ENCODE results near the gene LHFPL3.

Gene LHFPL3

GRCh38 chr7:104363355-104363754 lies 35.0 kb downstream of the LHFPL3 start:
- TF ChIP-seq CTCF (IDR thresholded peaks at IDR 0.05; ENCODE audit: extremely low read depth, insufficient read depth, missing control alignments) = no peak
- in situ Hi-C loops (cut with MboI; ENCODE audit: low pct_unique_long_range_greater_than_20kb, low sequenced_read_pairs, unreplicated experiment) = no loop called here
- no peak for DNase-seq (ENCODE audit: low spot score)

- in situ Hi-C loops (cut with MboI; ENCODE audit: low pct_unique_long_range_greater_than_20kb, low sequenced_read_pairs, unreplicated experiment) = no loop called here
- no peak for DNase-seq (ENCODE audit: low spot score)
- no peak for TF ChIP-seq CTCF (IDR thresholded peaks at IDR 0.05; ENCODE audit: extremely low read depth, insufficient read depth, missing control alignments)
Observed at GRCh38 chr7:104366390-104366789, 38.0 kb downstream of the LHFPL3 start.

GRCh38 chr7:104367926-104368325 lies 39.5 kb downstream of the LHFPL3 start:
- DNase-seq (ENCODE audit: low spot score) = no peak
- in situ Hi-C loops (cut with MboI; ENCODE audit: low pct_unique_long_range_greater_than_20kb, low sequenced_read_pairs, unreplicated experiment) = no loop called here
- no peak for TF ChIP-seq CTCF (IDR thresholded peaks at IDR 0.05; ENCODE audit: extremely low read depth, insufficient read depth, missing control alignments)

- in situ Hi-C loops (cut with MboI; ENCODE audit: low pct_unique_long_range_greater_than_20kb, low sequenced_read_pairs, unreplicated experiment) = no loop called here
- no peak for DNase-seq (ENCODE audit: low spot score)
- no peak for TF ChIP-seq CTCF (IDR thresholded peaks at IDR 0.05; ENCODE audit: extremely low read depth, insufficient read depth, missing control alignments)
Observed at GRCh38 chr7:104371216-104371979, 43.0 kb downstream of the LHFPL3 start.

GRCh38 chr7:104371980-104372357 lies 43.6 kb downstream of the LHFPL3 start:
- no peak for DNase-seq (ENCODE audit: low spot score)
- in situ Hi-C loops (cut with MboI; ENCODE audit: low pct_unique_long_range_greater_than_20kb, low sequenced_read_pairs, unreplicated experiment) = no loop called here
- no peak for TF ChIP-seq CTCF (IDR thresholded peaks at IDR 0.05; ENCODE audit: extremely low read depth, insufficient read depth, missing control alignments)

- DNase-seq (ENCODE audit: low spot score) = no peak
- in situ Hi-C loops (cut with MboI; ENCODE audit: low pct_unique_long_range_greater_than_20kb, low sequenced_read_pairs, unreplicated experiment) = no loop called here
- no peak for TF ChIP-seq CTCF (IDR thresholded peaks at IDR 0.05; ENCODE audit: extremely low read depth, insufficient read depth, missing control alignments)
Observed at GRCh38 chr7:104382616-104383015, 54.2 kb downstream of the LHFPL3 start.

Data from GM13977 (cell line).